GM19238 (cell line): ENCODE measurements around the gene SPRYD7.
"Not testable (repeated sequence)": the region's sequence is repeated elsewhere in the genome, so short reads cannot be mapped to it uniquely, and the experiment has no call there.

Source experiments
- DNase-seq: peaks from one replicate; pipeline ENCODE4 v3.0.0; 2011; ENCODE audit warnings: low spot score; ENCODE audit not compliant: insufficient read length

SPRYD7 gene

DNA sequence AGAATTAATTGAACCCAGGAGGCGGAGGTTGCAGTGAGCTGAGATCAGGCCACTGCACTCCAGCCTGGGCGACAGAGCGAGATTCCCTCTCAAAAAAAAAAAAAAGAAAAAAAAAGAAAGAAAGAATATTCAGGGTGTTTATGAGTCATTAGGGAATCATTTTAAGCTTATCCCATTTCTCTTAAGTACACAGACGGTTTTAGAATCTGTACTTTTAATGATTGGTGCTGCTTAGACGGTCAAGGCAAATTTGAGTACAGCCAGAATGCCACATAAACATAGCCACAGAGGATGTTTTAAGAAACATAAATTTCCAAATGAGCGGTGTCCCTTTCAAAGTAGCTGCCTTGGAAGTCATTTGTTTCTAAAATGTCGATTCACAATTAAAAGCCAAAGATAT is 2.6 kb downstream of the SPRYD7 start:
- DNase-seq: no peak

GRCh38 chr13:49932868-49933267 is 3.3 kb downstream of the SPRYD7 start:
- DNase-seq: no peak

GRCh38 chr13:49932066-49932465 is 4.1 kb downstream of the SPRYD7 start:
- no peak for DNase-seq

GRCh38 chr13:49927755-49928154 is 8.4 kb downstream of the SPRYD7 start:
- no peak for DNase-seq

DNA sequence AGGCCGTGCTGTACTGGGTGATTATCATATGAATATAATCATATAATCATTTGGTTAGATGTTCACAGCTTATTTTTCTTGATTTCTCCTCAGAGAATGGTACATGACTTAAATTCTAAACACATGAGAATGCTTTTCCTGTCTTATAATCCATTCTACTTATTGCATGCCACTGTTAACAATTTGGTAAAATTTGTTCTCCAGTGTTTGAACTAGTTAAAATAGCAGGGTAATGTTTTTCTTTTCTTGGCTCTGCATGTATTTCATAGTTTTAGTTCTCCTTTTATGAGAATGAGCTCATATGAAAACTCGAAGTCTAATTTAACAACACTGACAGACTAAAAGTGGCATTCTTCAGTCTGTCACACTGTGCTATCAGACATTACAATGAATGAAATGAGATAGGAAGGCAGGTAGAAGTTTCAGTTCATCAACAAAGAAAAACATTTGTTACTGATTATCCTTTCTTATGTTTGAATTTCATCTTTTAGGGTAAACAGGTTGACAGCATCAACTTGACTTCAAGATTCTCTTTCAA is 10.2 kb downstream of the SPRYD7 start:
- no peak for DNase-seq

GRCh38 chr13:49922301-49922700 is 13.8 kb downstream of the SPRYD7 start:
- no peak for DNase-seq

GRCh38 chr13:49920969-49921368 is 15.2 kb downstream of the SPRYD7 start:
- DNase-seq: not testable (repeated sequence)

DNA sequence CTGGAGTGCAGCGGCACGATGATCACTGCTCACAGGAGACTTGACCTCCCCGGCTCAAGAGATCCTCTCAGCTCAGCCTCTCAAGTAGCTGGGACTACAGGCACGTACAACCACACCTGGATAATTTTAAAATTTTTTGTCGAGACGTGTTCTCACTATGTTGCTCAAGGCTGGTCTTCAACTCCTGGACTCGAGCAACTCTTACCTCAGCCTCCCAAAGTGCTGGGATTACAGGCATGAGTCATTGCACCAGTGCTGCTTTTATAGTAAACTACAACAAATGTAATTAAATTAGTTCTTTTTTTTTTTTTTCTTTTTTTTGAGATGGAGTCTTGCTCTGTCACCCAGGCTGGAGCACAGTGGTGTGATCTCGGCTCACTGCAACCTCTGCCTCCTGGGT is 18.0 kb downstream of the SPRYD7 start:
- not testable (repeated sequence) for DNase-seq

- DNase-seq: no peak
Measured at GRCh38 chr13:49914947-49915346, 21.2 kb downstream of the SPRYD7 start.

DNA sequence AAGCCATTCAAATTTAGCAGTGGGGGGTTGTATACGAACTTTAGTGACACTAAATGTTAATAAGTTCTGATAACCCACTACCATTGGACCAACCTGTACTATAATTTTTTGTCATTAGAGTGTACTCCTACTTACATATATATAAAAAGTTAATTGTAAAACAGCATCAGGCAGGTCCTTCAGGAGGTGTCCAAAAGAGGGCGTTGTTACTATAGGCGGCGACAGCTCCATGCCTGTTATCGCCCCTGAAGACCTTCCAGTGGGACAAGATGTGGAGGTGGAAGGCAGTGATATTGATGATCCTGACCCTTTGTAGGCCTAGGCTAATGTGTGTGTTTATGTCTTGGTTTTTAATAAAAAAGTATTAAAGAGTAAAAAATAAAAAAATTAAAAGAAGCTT is 27.5 kb downstream of the SPRYD7 start:
- DNase-seq: no peak

DNA sequence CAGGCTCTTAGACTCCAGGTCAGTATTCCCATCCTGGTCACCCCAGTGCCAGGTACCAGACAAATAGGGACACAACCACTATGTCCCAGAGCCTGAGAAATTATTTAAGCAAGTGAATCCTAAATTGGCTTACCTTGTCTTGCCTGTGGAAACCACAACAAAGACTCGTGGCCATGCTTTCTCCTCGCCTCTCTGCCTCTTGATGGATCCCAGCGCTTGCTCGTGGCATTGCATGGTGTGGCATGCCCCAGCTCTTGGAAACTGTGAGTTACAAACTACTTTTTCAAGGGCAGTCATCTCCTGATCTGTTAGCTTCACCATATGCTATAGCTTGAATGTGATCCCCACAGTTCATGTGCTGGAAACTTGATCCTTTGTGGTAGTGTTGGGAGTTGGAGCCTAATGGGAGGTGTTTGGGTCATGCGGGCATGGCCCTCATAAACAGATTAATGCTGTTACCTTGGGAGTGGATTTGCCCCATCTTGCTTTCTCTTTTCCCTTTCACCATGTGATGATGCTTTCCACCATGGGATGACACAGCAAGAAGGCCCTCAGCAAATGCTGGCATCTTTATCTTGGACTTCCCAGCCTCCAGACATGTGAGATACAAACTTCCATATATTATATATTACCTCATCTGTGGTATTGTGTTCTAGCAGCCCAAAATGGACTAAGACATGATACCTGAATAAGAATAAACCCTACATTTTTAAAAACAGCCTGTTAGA is 31.2 kb downstream of the SPRYD7 start:
- no peak for DNase-seq

DNA sequence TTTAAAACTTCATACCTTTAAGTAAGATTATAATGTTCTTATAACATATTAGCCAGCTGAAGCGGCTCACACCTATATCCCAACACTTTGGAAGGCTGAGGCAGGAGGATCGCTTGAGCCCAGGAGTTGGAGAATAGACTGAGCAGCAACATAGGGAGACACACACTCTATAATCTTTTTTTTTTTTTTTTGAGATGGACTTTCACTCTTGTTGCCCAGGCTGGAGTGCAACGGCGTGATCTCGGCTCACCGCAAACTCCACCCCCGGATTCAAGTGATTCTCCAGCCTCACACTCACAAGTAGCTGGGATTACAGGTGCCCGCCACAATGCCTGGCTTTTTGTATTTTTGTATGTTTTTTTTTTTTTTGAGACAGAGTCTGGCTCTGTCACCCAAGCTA is 37.3 kb downstream of the SPRYD7 start:
- no peak for DNase-seq

- DNase-seq: no peak
Measured at GRCh38 chr13:49897713-49898112, 38.4 kb downstream of the SPRYD7 start.

- DNase-seq: no peak
Measured at GRCh38 chr13:49895826-49896225, 40.3 kb downstream of the SPRYD7 start.

- no peak for DNase-seq
Measured at GRCh38 chr13:49893591-49893990, 42.5 kb downstream of the SPRYD7 start.

DNA sequence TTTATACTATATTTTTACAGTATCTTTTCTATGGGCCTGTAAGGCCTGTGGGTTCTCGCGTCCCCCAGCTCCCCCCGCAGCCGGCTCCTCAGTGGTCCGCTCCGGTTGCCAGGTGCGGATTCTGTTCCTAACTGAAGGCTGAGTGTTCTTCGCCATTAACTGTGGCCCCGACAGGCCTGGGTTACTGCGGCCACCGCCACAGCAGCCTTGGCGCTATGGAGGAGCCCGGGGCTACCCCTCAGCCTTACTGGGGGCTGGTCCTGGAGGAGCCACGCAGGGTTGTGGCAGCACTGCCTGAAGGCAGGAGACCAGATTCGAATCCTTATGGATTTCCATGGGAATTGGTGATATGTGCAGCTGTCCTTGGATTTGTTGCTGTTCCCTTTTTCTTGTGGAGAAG is 45.8 kb downstream of the SPRYD7 start:
- no peak for DNase-seq

DNA sequence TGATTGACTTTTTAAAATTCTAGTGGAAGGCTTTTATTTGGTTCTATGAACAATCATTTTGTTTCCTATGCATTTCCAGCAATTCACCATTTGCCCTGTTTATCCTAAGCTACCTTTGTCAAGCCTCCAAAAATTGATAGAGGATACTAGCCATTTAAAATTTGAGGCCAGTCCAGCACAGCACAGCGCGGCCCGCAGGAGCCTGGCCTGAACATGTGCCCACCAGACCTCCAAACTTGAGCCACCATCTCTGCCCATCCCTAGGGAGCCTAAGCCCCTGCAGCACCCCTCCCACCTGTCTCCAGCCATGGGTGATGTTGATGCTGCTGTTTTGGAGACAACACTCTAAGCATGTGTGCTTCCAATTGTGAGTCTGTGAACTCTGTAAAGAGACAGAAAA is 57.5 kb downstream of the SPRYD7 start:
- DNase-seq: no peak

DNA sequence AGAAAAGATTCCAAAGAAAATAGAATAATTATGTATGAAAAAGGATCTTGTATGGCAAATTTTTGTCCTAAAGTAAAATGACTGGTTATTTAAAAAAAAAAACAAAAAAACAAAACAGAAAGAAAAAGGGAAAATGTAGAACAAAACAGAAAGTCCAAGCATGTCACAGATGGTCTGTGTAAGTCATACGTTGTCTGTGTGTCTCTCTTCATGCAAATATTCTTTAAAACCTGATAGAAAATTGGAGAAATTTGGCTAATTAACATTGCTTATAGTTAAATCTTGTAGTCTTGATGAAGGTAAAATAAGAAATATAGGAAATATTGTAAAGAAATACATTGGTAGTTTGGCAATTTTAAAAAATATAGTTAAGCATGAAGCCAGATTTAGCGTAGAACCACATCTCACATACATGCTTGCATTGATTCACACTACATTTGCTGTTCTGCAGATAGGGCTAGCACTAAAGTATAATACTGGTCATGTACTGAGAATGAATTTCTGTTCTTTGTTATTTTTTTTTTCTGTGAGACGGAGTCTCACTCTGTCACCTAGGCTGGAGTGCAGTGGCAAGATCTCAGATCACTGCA is 58.4 kb downstream of the SPRYD7 start:
- no peak for DNase-seq

DNA sequence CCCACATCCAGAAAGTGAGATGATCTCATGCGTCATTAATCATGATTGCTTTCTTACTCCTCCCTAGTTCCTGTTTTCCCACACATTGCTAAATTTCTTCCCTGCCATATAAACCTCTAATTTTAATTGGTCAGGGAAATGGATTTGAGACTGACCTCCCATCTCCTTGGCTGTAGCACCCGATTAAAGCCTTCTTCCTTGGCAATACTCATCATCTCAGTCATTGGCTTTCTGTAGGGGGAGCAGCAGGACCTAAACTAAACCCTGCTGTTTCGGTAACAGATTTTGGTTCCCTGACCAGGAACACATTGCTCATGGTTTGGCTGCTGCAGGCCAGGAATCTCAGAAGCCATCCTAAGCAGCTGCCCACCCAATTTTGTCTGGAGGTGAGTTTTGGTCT is 61.7 kb downstream of the SPRYD7 start:
- DNase-seq: no peak

GRCh38 chr13:49869519-49869918 is 66.6 kb downstream of the SPRYD7 start:
- DNase-seq: no peak

GRCh38 chr13:49867834-49868233 is 68.3 kb downstream of the SPRYD7 start:
- no peak for DNase-seq

- no peak for DNase-seq
Measured at GRCh38 chr13:49865218-49865617, 70.9 kb downstream of the SPRYD7 start.

DNA sequence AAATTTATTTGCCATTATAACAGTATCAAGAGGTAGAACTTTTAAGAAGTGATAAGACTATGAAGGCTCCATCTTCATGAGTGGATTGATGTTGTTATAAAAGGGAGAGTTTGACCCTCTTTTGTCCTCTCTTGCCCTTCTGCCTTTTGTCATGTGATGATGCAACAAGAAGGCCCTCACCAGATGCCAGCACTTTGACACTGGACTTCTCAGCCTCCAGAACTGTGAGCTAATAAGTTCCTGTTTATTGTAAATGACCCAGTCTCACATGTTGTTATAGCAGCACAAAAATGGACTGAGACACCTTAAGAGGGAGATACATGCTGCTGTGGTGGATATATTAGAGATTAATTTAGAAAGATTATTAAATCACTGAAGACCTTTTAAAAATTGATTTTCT is 71.6 kb downstream of the SPRYD7 start:
- DNase-seq: no peak
